Mesendoderm (in vitro differentiated cells): ENCODE data around the gene TTC34.

Source experiments
- DNase-seq: peaks from one replicate; pipeline ENCODE4 v3.0.0; 2013
- H2AK5ac ChIP-seq: 2 replicates; pipeline ENCODE4 v1.6.1; 2013; ENCODE audit warnings: low read length, inconsistent platforms
- H2BK120ac ChIP-seq: 2 replicates; pipeline ENCODE4 v1.6.1; 2013; ENCODE audit warnings: low read depth, mild to moderate bottlenecking, low read length, moderate library complexity, mixed read lengths
- H2BK15ac ChIP-seq: replicated peaks from 2 replicates; pipeline ENCODE4 v1.6.1; 2013; ENCODE audit warnings: low read depth, mild to moderate bottlenecking, moderate library complexity
- H2BK5ac ChIP-seq: 2 replicates; pipeline ENCODE4 v1.6.1; 2013; ENCODE audit warnings: low read length, inconsistent platforms
- H3K18ac ChIP-seq: 2 replicates; pipeline ENCODE4 v1.6.1; 2013; ENCODE audit warnings: mild to moderate bottlenecking, low read length, mixed read lengths
- H3K23ac ChIP-seq: one replicate; pipeline ENCODE4 v1.6.1; 2013; ENCODE audit warnings: low read length
- H3K27ac ChIP-seq: 2 replicates; pipeline ENCODE4 v1.5.1; 2013; ENCODE audit warnings: low read depth, mild to moderate bottlenecking, inconsistent platforms, low read length, moderate library complexity
- H3K27me3 ChIP-seq: 2 replicates; pipeline ENCODE4 v1.6.1; 2013; ENCODE audit warnings: low read length, control low read depth, mild to moderate bottlenecking, inconsistent platforms; ENCODE audit not compliant: insufficient read depth, poor library complexity
- H3K36me3 ChIP-seq: 2 replicates; pipeline ENCODE4 v1.6.1; 2013; ENCODE audit warnings: low read length, inconsistent platforms; ENCODE audit not compliant: control insufficient read depth, insufficient read depth
- H3K4ac ChIP-seq: one replicate; pipeline ENCODE4 v1.6.1; 2013; ENCODE audit warnings: low read depth, mild to moderate bottlenecking, low read length, moderate library complexity
- H3K4me1 ChIP-seq: 2 replicates; pipeline ENCODE4 v1.6.1; 2013; ENCODE audit warnings: low read depth, low read length, inconsistent platforms; ENCODE audit not compliant: control insufficient read depth
- H3K4me2 ChIP-seq: 2 replicates; pipeline ENCODE4 v1.6.1; 2013; ENCODE audit warnings: low read length
- H3K4me3 ChIP-seq: 2 replicates; pipeline ENCODE4 v1.5.1; 2013; ENCODE audit warnings: mild to moderate bottlenecking, low read length
- H3K56ac ChIP-seq: one replicate; pipeline ENCODE4 v1.6.1; 2013; ENCODE audit warnings: low read length
- H3K79me1 ChIP-seq: 2 replicates; pipeline ENCODE4 v1.6.1; 2013; ENCODE audit warnings: low read length, inconsistent platforms
- H3K79me2 ChIP-seq: 2 replicates; pipeline ENCODE4 v1.6.1; 2013; ENCODE audit warnings: mild to moderate bottlenecking, low read length; ENCODE audit not compliant: control insufficient read depth, insufficient read depth
- H3K9ac ChIP-seq: 2 replicates; pipeline ENCODE4 v1.6.1; 2013; ENCODE audit warnings: low read length, inconsistent platforms
- H4K5ac ChIP-seq: one replicate; pipeline ENCODE4 v1.6.1; 2013; ENCODE audit warnings: low read length
- H4K8ac ChIP-seq: one replicate; pipeline ENCODE4 v1.6.1; 2013; ENCODE audit warnings: low read depth, mild to moderate bottlenecking, control low read depth, low read length, moderate library complexity
- WGBS: extraction: QIAGEN DNeasy Blood & Tissue Kit; methylation state at CpG from one replicate; pipeline ENCODE4 v1.1.7; 2013; ENCODE audit warnings: low lambda C conversion rate, missing lambda C conversion rate; ENCODE audit not compliant: insufficient coverage; ENCODE audit errors: extremely low coverage; 5-methylcytosine and 5-hydroxymethylcytosine counted together

TTC34 gene

DNA sequence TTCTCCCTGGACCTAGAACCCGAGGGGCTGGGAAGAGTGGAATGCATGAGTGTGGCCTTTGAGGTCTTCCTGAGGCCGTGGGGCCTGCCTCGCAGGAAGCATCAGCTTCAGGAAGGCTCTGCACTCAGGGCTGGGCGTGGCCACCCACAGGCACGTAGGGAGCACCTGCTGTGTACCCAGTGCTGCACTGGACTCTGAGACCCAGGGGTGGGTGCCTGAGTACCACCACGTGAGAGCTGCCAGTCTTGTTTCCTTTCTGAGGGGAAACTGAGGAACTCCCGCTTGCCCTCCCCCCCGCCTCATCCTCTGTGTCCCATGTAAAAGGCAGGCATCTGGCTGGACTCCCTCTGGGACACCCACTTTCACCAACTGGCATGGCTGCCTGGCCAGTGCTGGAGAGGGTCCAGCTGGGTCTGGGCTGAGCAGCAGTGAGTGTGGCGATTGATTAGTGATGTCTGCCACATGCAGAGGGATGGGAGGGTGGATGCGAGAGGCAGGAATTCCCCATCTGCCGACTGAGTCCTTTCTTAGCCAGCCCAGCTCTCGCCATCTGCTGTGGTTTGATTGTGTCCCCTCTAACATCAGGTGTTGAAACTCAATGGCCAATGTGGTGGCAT is 30.2 kb upstream of the TTC34 start:
- no peak for DNase-seq
- Histone ChIP-seq H3K4me3 (no peak overlapping the region), H3K56ac (no peak overlapping the region), H2AK5ac (no peak overlapping the region), H3K79me2 (no peaks in the 10 kb centered on the region), H3K4me1 (no peaks in the 10 kb centered on the region), H2BK15ac (no peak overlapping the region), H3K27me3 (no peaks in the 10 kb centered on the region), H2BK5ac (no peak overlapping the region), H2BK120ac (no peak overlapping the region), H3K9ac (no peak overlapping the region), H4K5ac (no peak overlapping the region), H3K27ac (no peak overlapping the region), H3K4ac (no peak overlapping the region), H3K4me2 (no peak overlapping the region), H3K23ac (no peak overlapping the region), H4K8ac (no peak overlapping the region), H3K36me3 (no peaks in the 10 kb centered on the region), H3K18ac (no peak overlapping the region), H3K79me1 (no peaks in the 10 kb centered on the region)
- WGBS = no CpG with 5 or more reads among the region's 12 CpGs

DNA sequence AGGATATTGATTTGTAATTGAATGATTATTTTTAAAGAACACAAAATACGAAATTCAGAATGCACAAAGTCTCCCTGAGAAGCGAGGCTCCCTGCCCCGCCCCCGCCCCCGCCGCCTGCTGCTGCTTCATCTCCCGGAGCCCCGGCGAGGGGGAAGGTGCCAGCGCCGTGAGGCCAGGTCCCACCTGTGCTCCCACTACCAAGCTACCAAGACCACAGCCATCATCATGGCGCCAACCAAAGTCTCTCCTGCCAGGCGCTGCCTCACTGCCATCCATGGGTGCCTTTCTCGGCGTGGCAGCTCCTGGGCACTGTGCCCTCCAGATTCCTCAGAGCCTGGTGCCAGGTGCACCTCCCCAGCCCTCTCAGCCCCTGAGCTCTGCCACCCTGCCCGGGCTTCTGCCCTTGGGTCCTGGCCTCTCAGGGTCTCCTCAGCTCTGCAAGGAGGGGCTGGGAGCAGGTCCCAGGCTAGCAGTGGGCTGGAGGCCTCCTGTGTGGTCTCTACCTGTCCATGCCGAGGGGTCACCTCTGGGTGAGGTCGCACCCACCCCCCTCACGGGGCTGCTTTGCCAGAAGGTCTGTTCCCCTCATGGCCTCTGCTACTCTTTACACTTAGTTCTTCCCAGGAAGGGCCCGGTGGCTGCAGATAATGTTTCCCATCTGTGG is 29.4 kb upstream of the TTC34 start:
- Histone ChIP-seq H3K4me1 (no peaks in the 10 kb centered on the region), H3K27ac (no peak overlapping the region), H4K8ac (no peak overlapping the region), H3K9ac (no peak overlapping the region), H3K4ac (no peak overlapping the region), H2BK120ac (no peak overlapping the region), H3K79me2 (no peaks in the 10 kb centered on the region), H2BK15ac (no peak overlapping the region), H3K4me2 (no peak overlapping the region), H3K23ac (no peak overlapping the region), H3K4me3 (no peak overlapping the region), H2BK5ac (no peak overlapping the region), H3K79me1 (no peaks in the 10 kb centered on the region), H3K36me3 (no peaks in the 10 kb centered on the region), H4K5ac (no peak overlapping the region), H2AK5ac (no peak overlapping the region), H3K27me3 (no peaks in the 10 kb centered on the region), H3K56ac (no peak overlapping the region), H3K18ac (no peak overlapping the region)
- WGBS = no CpG with 5 or more reads among the region's 20 CpGs
- no peak for DNase-seq

DNA sequence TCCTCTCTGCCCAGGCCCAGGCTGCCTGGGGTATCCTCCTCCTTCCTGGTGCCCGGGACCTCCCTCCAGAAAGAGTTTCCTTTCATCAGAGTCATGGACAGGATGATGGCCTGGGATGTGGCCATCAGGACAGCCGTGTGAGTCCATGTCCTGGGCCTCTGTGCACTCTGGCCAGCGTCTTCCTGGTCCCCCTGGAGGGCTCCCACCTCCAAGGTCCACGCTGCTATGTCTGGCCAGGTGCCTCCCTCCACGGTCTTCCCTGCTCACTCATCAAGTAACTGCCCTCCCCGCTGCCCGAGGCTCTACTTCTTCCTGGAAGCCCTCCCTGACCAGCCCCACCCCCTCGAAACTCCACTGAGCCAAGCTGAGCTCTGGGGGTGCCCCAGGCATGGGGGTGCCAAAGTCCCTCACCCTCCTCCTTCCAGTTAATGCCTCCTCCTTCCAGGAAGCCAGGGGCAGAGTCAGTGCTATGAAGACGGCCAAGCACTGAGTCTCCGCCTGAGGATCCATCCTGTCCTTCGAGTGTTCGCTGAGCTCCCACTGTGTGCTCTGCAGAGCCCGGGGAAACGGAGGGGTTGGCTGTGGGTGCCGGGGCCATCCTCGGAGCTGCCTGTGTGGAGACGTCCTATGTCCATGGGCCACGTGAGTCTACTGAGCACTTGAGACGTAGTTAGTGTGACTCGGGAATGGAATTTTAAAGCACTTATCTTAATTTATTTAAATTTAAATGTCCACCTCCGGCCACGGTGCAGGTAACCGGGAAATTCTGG is 28.5 kb upstream of the TTC34 start:
- H3K36me3 ChIP-seq = no peaks in the 10 kb centered on the region
- H2AK5ac ChIP-seq = no peak overlapping the region
- no peaks in the 10 kb centered on the region for H3K79me2 ChIP-seq
- H2BK15ac ChIP-seq = no peak overlapping the region
- no peak overlapping the region for H3K4me2 ChIP-seq
- no peak overlapping the region for H3K18ac ChIP-seq
- H3K4me1 ChIP-seq = no peaks in the 10 kb centered on the region
- no peak overlapping the region for H3K9ac ChIP-seq
- no peak overlapping the region for H4K8ac ChIP-seq
- H3K4me3 ChIP-seq = no peak overlapping the region
- no CpG with 5 or more reads among the region's 23 CpGs for WGBS
- H3K4ac ChIP-seq = no peak overlapping the region
- H4K5ac ChIP-seq = no peak overlapping the region
- H3K23ac ChIP-seq = no peak overlapping the region
- no peak overlapping the region for H2BK120ac ChIP-seq
- no peaks in the 10 kb centered on the region for H3K79me1 ChIP-seq
- H2BK5ac ChIP-seq = no peak overlapping the region
- no peak overlapping the region for H3K27ac ChIP-seq
- DNase-seq = no peak
- H3K27me3 ChIP-seq = no peaks in the 10 kb centered on the region
- no peak overlapping the region for H3K56ac ChIP-seq

GRCh38 chr1:2828586-2829250 is 27.2 kb upstream of the TTC34 start:
- no peak overlapping the region for H3K4me2 ChIP-seq
- H3K4me3 ChIP-seq = no peak overlapping the region
- DNase-seq = no peak
- H3K9ac ChIP-seq = no peak overlapping the region
- H2BK15ac ChIP-seq = no peak overlapping the region
- H3K27me3 ChIP-seq = no peaks in the 10 kb centered on the region
- H2AK5ac ChIP-seq = no peak overlapping the region
- H2BK120ac ChIP-seq = no peak overlapping the region
- no peak overlapping the region for H4K5ac ChIP-seq
- H3K23ac ChIP-seq = no peak overlapping the region
- no peaks in the 10 kb centered on the region for H3K79me2 ChIP-seq
- no peak overlapping the region for H3K27ac ChIP-seq
- H4K8ac ChIP-seq = no peak overlapping the region
- no peak overlapping the region for H3K56ac ChIP-seq
- H3K4me1 ChIP-seq = no peaks in the 10 kb centered on the region
- no CpG with 5 or more reads among the region's 18 CpGs for WGBS
- H3K36me3 ChIP-seq = no peaks in the 10 kb centered on the region
- H3K18ac ChIP-seq = no peak overlapping the region
- H3K79me1 ChIP-seq = no peaks in the 10 kb centered on the region
- no peak overlapping the region for H2BK5ac ChIP-seq
- H3K4ac ChIP-seq = no peak overlapping the region

- no peak overlapping the region for H2BK15ac ChIP-seq
- H4K5ac ChIP-seq = no peak overlapping the region
- DNase-seq = no peak
- no peak overlapping the region for H3K4ac ChIP-seq
- H3K27me3 ChIP-seq = no peaks in the 10 kb centered on the region
- no peak overlapping the region for H3K27ac ChIP-seq
- H2BK5ac ChIP-seq = no peak overlapping the region
- H3K23ac ChIP-seq = no peak overlapping the region
- H2AK5ac ChIP-seq = no peak overlapping the region
- no peak overlapping the region for H2BK120ac ChIP-seq
- H3K56ac ChIP-seq = no peak overlapping the region
- H3K79me1 ChIP-seq = no peaks in the 10 kb centered on the region
- no CpG with 5 or more reads among the region's 14 CpGs for WGBS
- no peak overlapping the region for H3K4me2 ChIP-seq
- no peak overlapping the region for H3K9ac ChIP-seq
- H3K79me2 ChIP-seq = no peaks in the 10 kb centered on the region
- H3K18ac ChIP-seq = no peak overlapping the region
- H4K8ac ChIP-seq = no peak overlapping the region
- H3K36me3 ChIP-seq = no peaks in the 10 kb centered on the region
- H3K4me1 ChIP-seq = no peaks in the 10 kb centered on the region
- H3K4me3 ChIP-seq = no peak overlapping the region
Observed at GRCh38 chr1:2826736-2827292, 25.3 kb upstream of the TTC34 start.
